Femur (tissue), 1 donor: ENCODE results near the gene ADAMTSL3.

Source experiments
- DNase-seq: peaks from one replicate; pipeline ENCODE4 v3.0.0-alpha.2; 2017

ADAMTSL3 gene

DNA sequence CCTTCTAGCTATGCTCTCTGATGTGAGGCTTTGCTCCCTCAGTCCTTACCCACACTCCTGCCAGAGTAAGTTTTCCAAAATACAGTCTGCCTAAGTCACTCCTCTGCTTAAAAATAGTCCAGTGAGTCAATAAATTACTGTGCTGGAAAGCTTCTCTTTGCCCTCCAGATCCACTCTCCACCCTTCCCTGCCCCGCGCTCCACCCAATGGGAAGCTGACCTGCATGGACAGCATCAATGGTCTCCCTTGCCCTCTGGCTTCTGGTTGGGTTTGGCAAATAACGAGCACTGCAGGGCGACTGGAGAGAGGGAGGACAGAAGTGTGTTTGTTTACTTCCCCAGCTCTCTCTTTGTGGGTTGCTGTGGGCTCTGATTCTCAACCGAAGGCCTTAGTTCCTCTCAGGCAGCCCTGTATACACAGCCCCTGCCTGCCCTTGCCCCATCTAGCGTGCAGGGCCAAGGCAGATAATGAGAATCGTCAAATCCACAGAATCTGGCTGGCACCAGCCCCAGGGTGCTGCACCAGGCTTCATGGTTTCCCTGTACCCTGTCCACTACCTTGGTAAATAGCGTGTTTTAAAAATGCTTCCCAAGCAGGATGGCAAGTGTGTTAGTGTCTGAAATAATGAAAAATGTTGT is 110.4 kb downstream of the ADAMTSL3 start:
- DNase-seq, result peak; percentile 51

DNA sequence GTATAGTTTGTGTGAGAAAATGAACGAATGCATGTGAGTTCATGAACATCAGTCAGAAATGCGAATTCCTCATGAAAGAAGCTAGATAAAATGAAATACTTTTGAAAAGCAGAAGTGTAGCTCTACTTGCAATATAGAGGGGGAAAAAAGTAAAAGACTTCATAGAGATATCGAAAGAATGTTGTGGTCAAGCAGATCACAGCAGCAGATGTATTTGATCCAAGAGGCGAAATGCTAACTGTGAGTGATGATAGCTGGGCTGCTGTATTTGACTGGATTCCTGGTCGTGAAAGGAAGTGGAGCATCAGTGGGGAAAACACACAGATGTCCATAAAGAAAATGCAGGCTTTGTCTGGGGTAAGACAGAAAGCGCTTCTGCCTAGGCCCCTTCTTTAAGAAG is 112.4 kb downstream of the ADAMTSL3 start:
- DNase-seq, result no peak

DNA sequence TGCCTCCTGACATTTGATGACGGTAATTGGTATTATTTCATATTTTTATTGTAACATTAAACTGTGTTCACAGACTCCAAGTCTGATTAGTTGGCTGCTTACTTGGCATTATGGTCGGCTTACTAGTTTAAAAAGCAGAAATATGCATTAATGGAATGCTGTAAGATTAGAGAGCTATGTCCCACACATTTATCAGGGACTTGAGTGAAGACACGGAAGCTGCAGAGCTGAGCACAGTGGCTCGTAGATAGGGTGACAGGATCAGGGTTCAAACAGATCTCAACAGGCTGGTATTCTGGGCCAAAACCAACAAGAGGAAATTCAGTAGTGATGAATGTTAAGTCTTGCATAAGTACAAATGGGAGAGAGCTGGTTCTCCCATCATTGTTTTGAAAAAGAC is 113.8 kb downstream of the ADAMTSL3 start:
- DNase-seq, result no peak

DNA sequence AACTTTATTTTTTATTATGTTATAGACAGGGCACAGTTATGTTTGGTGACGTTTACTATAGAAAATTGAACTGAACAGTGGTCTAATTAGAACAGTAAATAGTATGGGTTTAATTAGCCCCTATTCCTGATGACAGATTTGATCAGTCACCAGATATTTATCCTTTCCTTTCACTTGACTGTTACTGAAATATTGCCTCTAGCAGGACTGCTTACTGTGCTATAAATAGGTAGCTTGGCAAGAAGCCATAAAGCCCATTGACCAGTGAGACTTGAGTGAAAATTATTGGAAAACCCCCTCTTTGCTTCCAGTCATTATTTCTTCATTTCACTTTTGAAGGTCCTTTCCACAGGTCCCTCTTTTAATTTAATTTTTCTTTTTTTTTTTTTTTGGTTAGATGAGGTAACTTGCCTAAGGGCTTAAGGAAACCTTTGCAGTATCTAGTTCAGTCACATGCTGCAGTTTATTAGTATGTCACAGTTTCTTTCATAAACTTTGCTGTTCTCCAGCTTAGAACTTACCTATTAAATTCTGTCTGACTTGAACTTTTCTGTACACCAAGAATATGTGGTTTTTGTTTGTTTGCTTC is 115.6 kb downstream of the ADAMTSL3 start:
- DNase-seq, result no peak

DNA sequence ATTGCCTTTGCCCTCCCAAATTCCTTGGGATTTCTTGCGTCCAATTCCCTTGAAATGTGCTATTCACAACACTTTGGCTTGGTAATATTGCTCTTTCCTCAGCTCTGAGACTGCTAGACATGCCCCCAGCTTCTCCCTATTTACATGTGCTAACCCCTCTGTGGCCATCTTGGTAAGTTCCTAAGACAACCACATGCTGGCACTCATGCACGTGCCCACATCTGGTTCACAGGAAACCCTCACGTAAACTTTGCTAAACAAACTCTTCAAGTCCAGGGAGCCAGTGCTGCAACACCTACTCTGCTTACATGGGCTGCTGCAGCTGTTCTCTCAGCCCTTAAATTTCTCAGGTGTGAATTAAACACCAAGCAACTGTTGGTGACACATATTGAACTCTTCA is 121.8 kb downstream of the ADAMTSL3 start:
- no peak for DNase-seq

DNA sequence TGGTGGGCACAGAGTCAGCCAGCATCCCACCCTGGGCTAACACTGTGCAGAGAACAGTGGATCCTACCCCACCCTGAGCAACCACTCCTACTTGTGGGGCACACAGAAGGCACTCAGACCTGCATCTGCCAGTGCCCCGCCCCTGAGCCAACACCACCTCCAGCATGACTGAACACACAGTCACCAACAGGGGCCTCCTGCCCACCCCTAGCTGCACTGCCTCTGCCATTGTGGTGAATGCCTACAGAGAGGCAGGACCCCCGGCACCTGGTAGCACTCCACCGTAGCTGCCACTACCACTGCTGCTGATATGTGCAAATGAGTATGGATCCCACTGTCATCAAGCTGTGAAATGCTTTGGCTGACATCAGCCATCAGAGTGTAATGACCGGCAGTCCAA is 123.1 kb downstream of the ADAMTSL3 start:
- no peak for DNase-seq

DNA sequence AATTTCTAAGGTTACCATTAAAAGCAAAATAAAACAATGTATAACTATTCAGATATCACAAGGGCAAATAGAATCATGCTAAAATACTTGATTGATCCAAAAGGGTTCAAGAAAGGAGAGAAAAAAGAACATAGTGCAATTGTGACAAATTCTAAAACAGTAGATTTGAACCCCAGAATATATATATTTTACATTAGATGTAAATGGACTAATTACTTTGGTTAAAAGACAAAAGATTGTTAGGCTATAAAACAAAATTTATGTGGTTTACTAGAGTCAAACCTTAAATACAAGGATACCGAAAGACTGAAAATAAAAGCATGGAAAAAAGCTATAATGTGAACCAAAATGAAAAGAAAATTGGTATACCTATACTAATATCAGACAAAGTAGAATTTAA is 129.3 kb downstream of the ADAMTSL3 start:
- no peak for DNase-seq

DNA sequence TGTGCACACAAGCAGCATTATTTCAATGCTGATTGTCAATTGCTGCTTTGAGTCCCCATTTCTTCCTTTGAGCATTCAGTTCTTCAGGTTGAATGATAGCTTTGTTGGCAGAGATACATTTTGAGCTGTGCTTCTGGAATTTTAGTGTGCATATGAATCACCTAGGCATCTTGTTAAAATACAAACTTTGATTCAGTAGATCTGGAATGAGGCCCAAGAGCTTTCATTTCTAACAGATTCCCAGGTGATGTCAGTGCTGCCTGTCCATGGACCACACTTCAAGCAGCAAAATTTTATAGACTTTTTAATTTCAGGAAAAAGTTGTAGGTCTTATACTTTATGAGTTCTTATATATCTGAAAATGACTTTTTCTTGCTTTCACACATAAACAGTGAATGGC is 131.1 kb downstream of the ADAMTSL3 start:
- DNase-seq, result no peak

DNA sequence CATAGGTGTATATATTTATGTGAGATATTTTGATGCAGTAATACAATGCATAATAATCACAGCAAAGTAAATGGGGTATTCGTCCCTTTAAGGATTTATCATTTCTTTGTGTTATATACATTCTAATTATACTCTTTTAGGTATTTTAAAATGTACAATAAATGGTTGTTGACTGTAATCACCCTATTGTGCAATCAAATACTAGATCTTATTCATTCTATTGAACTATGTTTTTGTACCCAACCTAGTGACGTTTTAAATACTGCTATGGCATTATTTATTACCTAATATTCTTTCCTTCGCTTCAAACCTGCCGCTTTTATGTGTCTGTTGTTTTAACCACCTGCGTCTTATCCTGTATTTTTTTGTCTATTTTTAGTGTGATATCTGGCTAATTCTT is 132.4 kb downstream of the ADAMTSL3 start:
- DNase-seq, result no peak

DNA sequence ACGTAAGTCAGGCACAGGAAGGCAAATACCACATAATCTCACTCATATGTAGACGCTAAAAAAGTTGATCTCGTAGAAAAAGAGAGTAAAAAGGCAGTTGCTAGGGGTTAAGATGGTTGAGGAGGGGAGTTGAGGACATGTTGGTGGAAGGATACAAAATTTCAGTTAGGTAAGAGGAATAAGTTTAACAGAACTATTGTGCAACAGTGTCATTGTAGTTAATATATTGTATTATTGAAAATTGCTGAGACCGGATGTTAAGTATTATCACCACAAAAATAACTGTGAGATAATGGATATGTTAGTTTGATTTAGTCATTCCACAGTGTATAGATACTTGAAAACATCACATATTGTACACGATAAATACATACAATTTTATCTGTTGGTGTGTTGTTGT is 139.1 kb downstream of the ADAMTSL3 start:
- DNase-seq, result no peak

DNA sequence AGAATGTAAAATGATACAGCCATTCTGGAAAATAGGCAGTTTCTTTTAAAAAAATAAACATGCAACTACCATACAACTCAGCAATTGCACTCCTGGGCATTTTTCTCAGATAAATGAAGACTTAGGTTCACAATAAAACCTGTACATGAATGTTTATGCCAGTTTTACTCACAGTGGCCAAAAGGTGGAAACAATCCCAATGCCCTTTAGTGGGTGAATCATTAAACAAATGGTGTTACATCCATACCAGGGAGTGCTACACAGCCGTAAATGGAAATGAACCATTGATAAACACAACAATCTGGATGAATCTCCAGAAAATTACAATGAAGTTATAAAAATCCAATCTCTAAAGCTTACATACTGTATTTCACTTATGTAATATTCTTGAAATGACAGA is 140.3 kb downstream of the ADAMTSL3 start:
- DNase-seq, result no peak

DNA sequence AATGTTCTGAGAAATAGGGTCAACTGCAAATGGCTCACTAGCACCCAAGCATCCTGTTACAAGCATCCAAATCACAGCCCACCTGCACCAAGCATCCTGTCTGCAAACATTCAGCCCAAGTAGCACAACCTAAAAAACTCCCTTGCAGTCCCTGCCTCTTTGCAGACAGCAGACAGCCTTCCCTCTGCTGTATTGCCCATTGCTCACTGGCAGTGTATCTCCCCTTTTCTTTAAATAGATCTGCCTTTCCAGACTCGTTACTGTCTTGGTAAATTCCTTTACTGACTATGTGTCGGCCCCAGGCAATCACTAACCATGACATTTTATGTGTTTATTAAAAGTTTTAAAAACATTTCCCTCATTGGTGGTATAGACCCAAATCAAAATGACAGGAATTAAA is 155.4 kb downstream of the ADAMTSL3 start:
- DNase-seq, result no peak

DNA sequence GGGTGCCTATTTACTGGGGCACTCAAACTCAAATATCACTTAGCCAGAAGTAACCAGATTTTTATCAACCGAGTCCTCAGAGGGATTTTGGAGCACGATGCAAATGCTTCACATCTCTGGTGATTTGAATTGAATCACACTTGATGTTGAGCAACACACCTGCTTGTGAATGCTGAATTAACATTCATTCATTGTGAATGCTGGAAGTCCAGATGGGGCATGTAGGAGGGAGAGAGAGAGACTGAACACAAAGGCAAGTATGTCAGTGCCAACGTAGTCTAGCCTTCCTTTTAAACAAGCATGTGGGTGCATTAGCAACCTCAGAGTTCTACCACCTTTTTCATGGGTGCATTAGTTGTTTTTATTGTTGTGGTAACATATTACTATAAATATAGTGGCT is 156.2 kb downstream of the ADAMTSL3 start:
- DNase-seq, result no peak

DNA sequence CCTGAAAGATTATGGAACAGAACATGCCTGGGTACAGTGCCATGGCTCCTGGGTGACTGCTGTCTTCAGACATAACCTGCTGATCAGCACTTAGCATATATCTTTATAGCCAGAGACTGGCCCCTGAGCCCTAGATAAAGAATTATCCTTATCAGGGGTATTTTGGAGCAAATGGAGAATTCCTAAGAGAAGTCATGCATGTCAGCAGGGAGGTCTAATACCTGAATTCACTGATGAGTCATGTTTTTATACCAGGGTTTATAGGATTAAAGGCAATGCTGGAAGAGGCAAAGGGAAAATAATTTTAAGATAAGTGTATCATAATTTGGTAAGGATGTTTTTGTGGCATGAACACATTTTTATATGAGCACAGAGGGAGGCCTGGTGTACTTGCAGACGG is 159.8 kb downstream of the ADAMTSL3 start:
- no peak for DNase-seq

DNA sequence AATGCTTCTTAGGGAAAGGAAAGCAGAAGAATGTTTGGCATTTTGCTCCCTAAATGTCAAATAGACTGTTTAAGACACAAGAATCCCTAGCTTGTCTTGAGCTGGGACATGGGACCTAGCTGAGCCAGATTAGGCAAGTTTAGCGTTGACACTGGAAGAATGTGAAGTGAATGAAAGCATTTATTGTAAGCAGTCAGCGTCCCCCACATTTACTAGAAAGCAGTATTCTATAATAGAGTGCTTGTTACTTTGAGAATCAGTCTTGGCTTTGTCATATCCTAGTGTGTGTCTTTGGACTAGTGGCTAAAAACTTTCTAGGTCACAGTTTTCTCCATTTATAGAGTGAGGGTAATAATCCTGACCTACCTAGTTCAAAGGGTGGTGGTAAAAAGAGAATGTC is 161.6 kb downstream of the ADAMTSL3 start:
- DNase-seq, result no peak

DNA sequence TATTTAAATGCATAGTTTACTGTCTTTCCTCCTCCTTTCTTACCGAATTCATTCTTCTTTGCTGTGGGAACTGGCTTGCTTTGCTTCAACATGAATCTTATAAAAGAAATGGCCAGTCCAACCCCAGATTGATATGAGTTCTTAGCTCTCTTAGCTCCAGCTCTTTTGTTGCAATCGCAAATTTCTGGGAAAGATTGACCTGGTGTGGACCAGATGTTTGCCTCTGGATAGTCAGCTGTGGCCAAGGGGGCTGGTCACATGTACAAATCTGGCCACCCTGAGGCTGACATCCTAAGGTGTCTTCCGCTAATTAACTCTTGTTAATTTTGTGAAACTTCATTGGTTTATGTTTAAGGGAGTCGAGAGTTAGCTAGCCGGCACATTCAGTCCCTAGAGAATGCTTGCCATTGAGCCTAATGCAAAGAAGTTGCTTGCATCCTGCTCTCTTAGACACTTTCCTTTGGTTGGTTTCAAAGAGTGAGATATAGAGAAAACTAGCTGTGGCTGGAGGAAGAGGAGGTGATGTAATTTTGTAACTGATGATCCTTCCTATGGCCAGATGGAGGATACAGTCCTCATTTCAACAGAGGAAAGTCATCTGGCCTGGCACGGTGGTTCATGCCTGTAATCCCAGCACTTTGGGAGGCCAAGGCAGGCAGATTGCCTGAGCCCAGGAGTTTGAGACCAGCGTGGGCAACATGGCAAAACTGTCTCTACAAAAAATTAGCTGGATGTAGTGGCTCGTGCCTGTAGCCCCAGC is 162.4 kb downstream of the ADAMTSL3 start:
- DNase-seq, result no peak

DNA sequence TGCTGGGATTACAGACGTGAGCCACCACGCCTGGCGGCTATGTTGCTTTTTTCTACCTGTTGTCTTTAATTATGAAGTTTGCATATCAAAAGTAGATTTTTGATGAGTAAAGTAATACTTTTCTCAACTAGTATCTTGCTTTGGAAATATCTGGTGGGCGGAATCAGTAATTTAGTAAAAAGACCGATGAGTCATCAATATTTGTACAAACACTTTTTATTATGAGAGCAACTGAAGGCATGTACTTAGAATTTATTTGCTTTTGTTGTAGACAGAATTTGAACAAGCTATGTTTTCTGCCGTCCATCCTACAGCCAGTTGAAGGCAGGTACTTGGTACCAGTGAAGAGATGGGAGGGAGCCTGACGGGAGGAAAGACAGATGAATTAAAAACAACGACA is 164.7 kb downstream of the ADAMTSL3 start:
- DNase-seq, result no peak

DNA sequence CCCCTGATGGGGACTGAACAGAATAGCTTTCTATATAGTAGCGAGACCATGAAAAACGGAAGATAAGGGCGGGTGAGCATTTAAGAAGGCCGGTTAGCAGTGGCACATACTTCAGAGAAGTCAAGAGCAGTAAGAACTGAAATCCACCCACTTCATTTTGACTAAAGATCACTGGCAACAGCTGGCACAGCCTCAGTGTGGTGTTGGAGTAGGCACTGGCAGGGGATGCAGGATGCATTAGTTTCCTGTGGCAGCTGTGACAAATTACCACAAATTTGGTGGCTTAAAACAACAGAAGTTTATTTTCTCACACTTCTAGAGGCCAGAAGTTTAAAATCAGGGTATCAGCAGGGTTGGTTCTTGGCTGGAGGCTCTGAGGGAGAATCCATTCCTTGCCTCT is 176.5 kb downstream of the ADAMTSL3 start:
- no peak for DNase-seq

DNA sequence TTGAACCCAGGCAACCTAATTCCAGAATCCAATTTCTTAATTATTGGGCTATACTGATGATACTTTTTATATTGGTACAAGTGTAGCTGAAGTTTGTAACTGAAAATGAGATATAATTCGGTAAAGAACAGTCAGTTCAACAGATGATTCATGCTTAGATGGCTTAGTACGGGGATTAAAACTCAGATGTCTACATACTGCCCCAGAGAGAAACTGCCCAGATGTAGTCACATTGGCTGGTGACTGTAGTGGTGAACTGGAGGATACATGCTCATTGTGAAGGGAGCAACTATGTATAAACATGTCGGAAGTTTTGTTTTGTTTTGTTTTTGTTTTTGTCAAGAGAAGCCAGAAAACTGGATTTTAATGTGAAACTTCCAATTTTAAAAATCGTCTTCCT is 179.6 kb downstream of the ADAMTSL3 start:
- no peak for DNase-seq

DNA sequence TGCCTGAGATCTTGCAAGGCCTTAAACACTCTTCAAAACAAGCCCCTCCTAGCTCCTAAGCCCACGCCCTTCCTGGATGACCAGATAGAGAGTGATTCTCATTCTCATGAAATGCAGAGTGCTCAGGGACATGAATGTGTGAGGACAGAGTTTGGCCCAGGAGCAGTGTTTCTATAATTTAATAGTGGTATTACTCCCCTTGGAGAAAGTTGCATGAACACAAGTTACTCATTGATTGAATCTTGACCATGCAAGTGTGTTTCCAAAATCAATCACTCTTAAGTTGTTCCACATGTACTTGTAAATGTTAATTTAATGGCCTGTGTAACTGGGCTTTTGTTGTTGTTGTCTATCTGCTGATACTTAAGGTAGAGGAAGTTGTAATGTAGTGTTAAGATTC is 181.6 kb downstream of the ADAMTSL3 start:
- DNase-seq, result peak; percentile 68

DNA sequence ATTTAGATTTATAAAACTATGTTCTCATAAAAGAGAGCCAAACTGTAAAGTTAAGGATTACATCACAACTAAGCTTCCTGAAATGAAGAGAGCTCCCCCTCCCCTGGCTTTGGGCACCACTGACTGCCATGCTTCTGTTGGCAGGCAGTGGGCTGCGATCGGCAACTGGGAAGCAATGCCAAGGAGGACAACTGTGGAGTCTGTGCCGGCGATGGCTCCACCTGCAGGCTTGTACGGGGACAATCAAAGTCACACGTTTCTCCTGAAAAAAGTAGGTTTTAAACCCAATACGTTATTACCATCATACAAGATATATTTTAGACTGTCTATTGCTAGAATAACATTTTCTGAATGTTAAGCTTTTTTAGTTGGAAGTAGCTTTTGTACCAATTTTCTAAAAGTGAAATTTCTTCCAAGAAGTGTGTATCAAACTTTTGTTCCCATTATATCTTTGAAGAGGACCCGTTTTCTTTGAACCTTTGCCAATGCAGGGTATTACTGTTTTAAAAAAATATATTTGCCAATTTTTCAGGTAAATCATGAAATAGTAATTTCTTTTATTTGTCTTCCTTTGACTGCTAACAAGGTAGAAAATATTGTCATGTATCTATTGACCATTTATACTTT is 184.1 kb downstream of the ADAMTSL3 start:
- DNase-seq, result peak; percentile 59

DNA sequence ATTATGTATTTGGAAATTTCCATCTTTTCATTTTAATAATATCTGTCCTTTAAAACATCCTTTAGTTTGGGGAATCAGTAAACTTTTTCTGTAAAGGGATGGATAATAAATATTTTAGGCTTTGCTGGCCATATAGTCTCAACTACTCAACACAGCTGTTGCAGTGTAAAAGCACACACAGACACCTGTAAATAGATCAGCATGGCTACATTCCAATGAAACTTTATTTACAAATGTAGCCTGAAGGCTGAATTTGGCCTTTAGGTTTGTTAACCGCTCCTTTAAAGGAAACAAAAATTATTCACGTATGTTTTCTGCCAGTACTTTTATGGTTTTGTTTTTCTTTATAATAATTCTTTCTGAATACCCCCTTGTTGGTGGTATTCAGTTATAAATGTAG is 184.8 kb downstream of the ADAMTSL3 start:
- DNase-seq, result no peak

DNA sequence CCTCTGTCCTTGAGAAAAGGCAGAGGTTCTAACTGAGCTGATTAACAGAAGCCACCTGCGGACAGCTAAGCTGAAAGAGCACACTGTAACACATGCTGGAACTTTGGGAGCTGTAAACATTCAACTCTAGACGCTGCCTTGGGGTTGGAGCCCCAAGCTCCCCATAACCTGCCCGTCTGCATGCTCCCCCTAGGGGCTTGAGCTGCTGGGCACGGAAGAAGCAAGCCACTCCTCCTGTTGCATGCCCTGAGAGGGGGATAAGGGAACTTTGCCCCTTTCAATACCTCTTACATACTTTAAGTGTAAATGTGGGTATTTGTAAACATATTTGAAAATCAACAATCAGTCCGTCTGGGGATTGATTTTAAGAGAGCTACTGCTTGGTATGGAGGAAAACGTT is 188.4 kb downstream of the ADAMTSL3 start:
- no peak for DNase-seq

DNA sequence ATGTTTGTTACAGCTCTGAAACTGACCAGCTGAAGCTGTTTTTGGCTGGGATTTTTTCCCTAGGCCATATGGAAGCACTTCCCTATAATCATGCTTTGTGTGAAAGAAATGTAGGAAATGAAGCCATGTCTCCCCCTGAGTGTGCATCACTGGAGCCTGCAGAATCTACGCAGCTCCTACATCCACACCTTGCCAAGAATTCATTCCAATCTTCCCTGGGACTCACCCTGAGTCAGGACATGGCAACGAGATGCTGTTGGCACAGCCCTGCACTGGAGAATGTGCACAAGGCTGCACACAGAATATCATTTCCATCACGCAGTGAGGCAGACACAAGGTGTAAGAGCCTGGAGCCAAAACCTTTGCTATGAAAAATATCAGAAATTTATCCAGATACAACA is 189.5 kb downstream of the ADAMTSL3 start:
- DNase-seq, result peak; percentile 83
